ENCODE data around the gene SLC9C2.

DNA sequence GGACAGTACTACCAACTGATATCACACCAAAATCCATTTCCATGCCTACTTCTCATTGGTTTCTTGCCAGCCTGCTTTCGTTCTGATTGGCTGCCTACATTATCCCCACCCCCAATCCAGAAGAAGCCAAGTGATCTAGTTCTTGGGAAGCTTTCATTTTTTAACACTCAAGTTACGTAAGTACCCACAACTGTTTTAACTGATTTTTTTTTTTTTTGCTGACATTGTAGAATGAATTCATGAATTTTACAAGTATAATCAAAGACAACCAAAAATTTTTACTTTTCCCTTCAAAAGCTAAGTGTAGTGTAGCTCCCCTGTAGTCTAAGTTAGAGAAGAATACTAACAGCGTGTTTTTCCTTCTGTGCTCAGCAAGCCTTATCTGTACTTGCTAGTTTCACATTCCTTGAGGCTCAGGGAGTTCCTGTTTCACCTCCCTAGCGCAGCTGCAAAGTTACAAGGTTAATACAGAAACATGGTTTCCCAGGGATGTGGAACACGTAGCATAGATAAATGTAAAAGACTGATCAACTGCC is at the start of gene SLC9C2:
- no peak for TF ChIP-seq EZH2 (optimal IDR thresholded peaks at IDR 0.05; ENCODE audit: low read depth, low read length)
- TF ChIP-seq, protein P1, sequence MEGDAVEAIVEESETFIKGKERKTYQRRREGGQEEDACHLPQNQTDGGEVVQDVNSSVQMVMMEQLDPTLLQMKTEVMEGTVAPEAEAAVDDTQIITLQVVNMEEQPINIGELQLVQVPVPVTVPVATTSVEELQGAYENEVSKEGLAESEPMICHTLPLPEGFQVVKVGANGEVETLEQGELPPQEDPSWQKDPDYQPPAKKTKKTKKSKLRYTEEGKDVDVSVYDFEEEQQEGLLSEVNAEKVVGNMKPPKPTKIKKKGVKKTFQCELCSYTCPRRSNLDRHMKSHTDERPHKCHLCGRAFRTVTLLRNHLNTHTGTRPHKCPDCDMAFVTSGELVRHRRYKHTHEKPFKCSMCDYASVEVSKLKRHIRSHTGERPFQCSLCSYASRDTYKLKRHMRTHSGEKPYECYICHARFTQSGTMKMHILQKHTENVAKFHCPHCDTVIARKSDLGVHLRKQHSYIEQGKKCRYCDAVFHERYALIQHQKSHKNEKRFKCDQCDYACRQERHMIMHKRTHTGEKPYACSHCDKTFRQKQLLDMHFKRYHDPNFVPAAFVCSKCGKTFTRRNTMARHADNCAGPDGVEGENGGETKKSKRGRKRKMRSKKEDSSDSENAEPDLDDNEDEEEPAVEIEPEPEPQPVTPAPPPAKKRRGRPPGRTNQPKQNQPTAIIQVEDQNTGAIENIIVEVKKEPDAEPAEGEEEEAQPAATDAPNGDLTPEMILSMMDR (IDR thresholded peaks at IDR 0.05; ENCODE audit: low read length): no peak

Data from MM.1S (cell line).